ENCODE measurements around the gene PSG6.
"Not testable (repeated sequence)": the region's sequence is repeated elsewhere in the genome, so short reads cannot be mapped to it uniquely, and the experiment has no call there.

The PSG6 gene

DNA sequence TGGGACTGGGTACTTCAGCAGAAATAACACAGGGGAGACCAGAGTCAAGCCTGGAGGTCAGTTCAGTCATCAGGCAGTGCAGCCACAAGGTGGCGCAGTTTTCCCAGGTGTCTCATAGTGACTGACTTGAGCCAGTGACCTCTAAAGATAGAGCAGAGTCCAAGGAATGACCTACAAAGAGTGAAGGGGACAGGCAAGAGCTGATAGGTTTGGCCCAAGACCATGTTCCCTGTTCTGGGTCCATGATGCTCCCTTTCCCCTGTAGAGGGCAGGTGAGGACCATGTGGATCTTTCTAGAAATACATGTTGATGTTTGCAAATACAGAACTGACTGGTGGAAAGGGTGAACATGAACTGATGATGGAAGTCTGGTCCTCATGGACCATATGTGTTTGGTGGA is 12.5 kb upstream of the PSG6 start:
- H3K36me3 ChIP-seq, result not testable (repeated sequence)

DNA sequence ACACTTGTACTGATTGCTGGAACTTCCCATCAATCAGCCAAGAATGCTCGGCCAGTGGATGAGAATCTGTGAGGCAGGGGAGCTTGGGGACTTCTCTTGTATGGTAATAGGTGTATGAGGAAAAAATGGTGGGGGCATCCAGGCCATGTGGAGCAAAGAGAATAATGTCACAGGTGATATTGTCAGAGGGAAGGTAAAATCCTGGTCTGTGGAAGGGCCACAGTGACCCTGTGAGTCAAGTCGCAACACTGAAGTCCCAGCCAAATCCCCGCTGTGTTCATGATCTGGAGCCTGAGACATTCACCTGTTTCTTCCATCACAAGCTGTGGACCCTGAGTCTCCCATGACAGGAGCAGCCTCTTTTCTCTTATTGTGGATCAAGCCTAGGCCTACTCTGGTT is 11.2 kb upstream of the PSG6 start:
- TF ChIP-seq, protein P1, sequence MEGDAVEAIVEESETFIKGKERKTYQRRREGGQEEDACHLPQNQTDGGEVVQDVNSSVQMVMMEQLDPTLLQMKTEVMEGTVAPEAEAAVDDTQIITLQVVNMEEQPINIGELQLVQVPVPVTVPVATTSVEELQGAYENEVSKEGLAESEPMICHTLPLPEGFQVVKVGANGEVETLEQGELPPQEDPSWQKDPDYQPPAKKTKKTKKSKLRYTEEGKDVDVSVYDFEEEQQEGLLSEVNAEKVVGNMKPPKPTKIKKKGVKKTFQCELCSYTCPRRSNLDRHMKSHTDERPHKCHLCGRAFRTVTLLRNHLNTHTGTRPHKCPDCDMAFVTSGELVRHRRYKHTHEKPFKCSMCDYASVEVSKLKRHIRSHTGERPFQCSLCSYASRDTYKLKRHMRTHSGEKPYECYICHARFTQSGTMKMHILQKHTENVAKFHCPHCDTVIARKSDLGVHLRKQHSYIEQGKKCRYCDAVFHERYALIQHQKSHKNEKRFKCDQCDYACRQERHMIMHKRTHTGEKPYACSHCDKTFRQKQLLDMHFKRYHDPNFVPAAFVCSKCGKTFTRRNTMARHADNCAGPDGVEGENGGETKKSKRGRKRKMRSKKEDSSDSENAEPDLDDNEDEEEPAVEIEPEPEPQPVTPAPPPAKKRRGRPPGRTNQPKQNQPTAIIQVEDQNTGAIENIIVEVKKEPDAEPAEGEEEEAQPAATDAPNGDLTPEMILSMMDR (IDR thresholded peaks at IDR 0.05), result no peak
- peak in 1 of 2 donors; percentile 37 for DNase-seq
- H3K27me3 ChIP-seq, result no peaks in the 10 kb centered on the region
- no peak overlapping the region for H3K4me3 ChIP-seq
- no peaks in the 10 kb centered on the region for H3K36me3 ChIP-seq
- no peak overlapping the region for H3K27ac ChIP-seq
- H3K9me3 ChIP-seq, result no peaks in the 10 kb centered on the region
- intact Hi-C loops (cut with DNase I; ENCODE audit: low total_unique reads), result no loop called here
- H3K4me1 ChIP-seq, result no peaks in the 10 kb centered on the region

More for the DNA sequence above, 12.5 kb upstream of the PSG6 start:
- H3K4me1 ChIP-seq; H3K9me3 ChIP-seq; H3K27me3 ChIP-seq; intact Hi-C loops (cut with DNase I; ENCODE audit: low total_unique reads); H3K4me3 ChIP-seq; H3K27ac ChIP-seq: not testable (repeated sequence)
- peak in 1 of 2 donors; percentile 42 for DNase-seq

DNA sequence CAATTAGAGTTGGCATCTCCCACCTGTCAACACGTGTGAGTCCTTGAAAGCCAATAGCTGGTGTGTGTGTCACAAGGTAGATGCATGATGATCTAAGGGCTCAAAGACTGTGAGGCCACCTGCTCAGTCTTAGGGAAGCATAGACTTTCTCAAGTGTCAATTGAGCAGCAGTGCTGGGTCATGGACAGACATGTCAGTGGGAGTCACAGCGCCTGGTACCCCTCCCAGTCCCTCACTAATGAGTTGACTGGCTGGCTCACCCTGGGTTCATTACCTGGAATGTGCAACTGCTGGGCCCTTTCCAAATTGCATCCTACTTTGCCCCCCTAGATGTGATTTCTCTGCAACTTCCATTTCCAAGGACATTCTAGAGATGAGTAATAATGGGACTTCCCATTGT is 9.1 kb upstream of the PSG6 start:
- no peak overlapping the region for H3K4me3 ChIP-seq
- H3K4me1 ChIP-seq, result no peaks in the 10 kb centered on the region
- H3K9me3 ChIP-seq, result no peaks in the 10 kb centered on the region
- H3K36me3 ChIP-seq, result no peaks in the 10 kb centered on the region
- H3K27ac ChIP-seq, result no peak overlapping the region
- TF ChIP-seq, protein P1 (IDR thresholded peaks at IDR 0.05), result no peak
- no peaks in the 10 kb centered on the region for H3K27me3 ChIP-seq
- intact Hi-C loops (cut with DNase I; ENCODE audit: low total_unique reads), result no loop called here
- peak in 1 of 2 donors; percentile 28 for DNase-seq

DNA sequence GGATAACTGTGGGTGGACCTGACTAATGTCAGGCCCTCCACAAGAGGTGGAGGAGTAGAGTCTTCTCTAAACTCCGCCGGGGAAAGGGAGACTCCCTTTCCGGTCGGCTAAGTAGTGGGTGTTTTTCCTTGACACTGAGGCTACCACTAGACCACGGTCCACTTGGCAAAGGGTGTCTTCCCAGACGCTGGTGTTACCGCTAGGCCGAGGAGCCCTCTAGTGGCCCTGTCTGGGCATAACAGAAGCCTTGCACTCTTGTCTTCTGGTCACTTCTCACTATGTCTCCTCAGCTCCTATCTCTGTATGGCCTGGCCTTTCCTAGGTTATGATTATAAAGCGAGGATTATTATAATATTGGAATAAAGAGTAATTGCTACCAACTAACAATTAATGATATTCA is 5.4 kb upstream of the PSG6 start:
- H3K4me3 ChIP-seq; H3K27me3 ChIP-seq; H3K36me3 ChIP-seq; intact Hi-C loops (cut with DNase I; ENCODE audit: low total_unique reads); DNase-seq; H3K27ac ChIP-seq; H3K9me3 ChIP-seq; H3K4me1 ChIP-seq: not testable (repeated sequence)
- TF ChIP-seq, protein P1 (IDR thresholded peaks at IDR 0.05), result peak in 1 of 2 experiments; percentile 10

DNA sequence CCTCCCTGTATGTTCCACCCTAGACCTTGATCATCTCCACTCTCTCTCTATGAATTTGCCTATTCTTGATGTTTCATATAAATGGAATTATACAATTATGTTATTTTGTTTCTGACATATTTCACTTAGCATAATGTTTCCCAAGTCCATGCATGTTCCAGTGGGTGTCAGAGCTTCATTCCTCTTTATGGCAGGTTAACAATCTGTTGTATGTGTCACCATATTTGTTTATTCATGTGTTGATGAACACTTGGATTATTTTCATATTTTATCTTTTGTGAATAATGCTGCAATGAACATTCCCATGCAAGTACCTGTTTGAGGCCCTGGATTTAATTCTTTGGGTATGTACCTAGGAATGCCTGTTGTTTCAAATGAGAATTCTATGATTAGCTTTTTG is 3.3 kb upstream of the PSG6 start:
- H3K4me1 ChIP-seq; DNase-seq; H3K9me3 ChIP-seq; H3K4me3 ChIP-seq; H3K27me3 ChIP-seq; H3K27ac ChIP-seq; intact Hi-C loops (cut with DNase I; ENCODE audit: low total_unique reads); H3K36me3 ChIP-seq: not testable (repeated sequence)

DNA sequence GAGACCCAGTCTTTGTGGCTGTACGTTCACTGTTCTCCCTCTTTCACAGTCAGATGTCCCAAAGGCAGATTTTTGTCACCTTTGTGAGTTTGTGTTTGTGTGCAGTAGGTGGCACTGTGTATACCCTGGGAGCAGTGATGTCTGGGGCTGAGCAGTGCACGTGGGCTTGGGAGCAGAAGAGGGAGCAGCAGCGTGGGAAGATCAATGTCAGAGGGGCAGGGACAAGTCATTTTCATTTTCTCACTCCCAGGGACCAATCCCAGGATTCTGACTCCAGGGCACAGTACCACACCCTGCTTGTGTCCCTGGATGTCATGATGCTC is 2.0 kb upstream of the PSG6 start:
- TF ChIP-seq, protein P1 (IDR thresholded peaks at IDR 0.05), result no peak
- H3K9me3 ChIP-seq, result no peaks in the 10 kb centered on the region
- H3K27ac ChIP-seq, result no peak overlapping the region
- no peaks in the 10 kb centered on the region for H3K36me3 ChIP-seq
- H3K4me3 ChIP-seq, result no peak overlapping the region
- no peaks in the 10 kb centered on the region for H3K4me1 ChIP-seq
- H3K27me3 ChIP-seq, result no peaks in the 10 kb centered on the region
- no peak for DNase-seq
- intact Hi-C loops (cut with DNase I; ENCODE audit: low total_unique reads), result no loop called here

DNA sequence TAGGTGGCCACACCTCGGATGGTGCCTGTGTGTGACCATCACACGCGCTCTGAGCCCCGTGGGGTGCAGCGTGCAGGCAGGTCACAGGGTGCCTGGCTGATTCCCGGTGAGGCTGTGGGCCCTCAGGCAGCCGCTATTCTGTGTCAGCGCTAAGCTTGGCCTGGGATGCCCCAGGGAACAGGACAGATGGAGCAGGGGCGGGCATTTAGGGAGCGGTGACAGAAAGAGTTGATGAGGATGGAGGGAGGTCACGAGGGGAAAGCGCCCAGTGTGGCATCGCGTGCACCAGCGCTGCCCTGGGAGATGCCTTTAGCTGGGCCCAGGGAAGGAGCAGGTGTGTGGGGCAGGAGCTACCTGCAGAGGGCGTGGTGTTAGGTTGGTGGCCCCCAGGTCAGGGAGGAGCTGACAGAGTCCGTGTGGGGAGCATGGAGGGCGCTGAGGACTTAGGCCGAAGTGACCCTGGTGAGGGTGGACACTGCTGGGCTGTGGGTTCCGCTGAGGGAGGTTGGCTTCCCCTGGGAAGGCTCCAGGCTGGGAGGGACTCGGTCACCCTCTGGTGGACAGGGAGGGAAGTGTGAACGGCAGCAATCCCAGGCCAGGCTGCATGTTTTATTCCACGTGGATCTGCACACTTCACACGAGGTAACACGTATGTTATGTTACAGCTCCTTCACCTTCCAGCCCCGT is 1.5 kb upstream of the PSG6 start:
- H3K27ac ChIP-seq; H3K36me3 ChIP-seq; H3K4me3 ChIP-seq; intact Hi-C loops (cut with DNase I; ENCODE audit: low total_unique reads); H3K9me3 ChIP-seq; H3K4me1 ChIP-seq; H3K27me3 ChIP-seq: not testable (repeated sequence)
- peak in 1 of 2 donors; percentile 39 for DNase-seq

DNA sequence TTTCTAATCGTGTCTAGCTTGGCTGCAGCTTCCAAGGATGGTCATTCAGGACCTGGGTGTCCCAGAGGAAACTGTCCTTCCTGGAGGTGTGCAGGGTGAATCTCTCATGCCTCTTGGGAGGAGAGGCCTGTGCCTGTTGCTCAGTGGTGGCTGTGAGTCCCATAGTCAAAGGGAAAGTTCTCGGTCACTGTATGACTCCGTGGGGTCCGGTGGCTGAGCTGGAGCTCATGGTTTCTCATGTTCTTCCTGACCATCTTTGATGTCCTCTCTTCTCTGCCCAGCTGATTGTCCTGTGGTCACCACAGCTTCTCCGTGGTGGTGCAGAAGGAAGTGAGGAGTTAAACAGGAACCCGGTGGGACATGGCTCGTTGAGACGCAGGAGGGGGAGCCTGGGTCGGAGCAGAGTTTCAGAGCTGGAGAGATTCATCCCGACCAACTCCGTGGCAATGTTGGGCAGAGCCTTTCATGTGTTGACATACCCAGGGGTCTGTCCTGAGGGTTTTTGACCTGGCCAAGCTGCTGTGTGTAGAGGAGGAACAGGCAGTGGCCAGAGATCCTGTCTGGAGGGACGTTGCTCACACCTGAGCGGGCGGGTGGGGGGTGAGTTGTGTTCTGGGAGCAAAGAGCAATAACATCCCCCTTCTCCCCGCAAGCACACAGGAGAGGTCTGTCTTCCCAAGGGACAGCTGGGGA is 829 bp upstream of the PSG6 start:
- H3K4me3 ChIP-seq; H3K9me3 ChIP-seq; H3K27me3 ChIP-seq; H3K27ac ChIP-seq; intact Hi-C loops (cut with DNase I; ENCODE audit: low total_unique reads); H3K4me1 ChIP-seq; H3K36me3 ChIP-seq: not testable (repeated sequence)
- DNase-seq, result peak in 1 of 2 donors; percentile 60

DNA sequence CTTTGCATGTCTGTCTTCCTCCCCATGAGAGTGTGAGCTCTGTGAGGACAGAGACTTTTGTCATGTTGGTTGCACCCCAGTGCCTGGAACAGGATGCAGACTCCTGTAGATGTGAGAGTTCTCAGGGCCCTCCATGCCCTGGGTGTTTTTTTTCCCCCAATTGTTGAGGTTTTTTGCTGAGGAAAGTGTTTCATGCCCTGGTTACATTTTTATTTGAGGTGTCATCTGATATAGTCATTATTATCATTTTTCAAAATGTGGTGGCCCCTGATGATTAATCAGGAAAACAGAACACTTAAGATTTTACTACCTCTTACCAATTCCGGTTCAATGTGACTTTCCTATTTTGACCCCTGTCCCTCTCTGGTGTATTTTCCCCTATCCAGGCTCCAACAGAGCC is 763 bp downstream of the PSG6 start:
- H3K27me3 ChIP-seq; intact Hi-C loops (cut with DNase I; ENCODE audit: low total_unique reads); H3K4me3 ChIP-seq; H3K27ac ChIP-seq; H3K9me3 ChIP-seq; DNase-seq; H3K4me1 ChIP-seq; H3K36me3 ChIP-seq: not testable (repeated sequence)

DNA sequence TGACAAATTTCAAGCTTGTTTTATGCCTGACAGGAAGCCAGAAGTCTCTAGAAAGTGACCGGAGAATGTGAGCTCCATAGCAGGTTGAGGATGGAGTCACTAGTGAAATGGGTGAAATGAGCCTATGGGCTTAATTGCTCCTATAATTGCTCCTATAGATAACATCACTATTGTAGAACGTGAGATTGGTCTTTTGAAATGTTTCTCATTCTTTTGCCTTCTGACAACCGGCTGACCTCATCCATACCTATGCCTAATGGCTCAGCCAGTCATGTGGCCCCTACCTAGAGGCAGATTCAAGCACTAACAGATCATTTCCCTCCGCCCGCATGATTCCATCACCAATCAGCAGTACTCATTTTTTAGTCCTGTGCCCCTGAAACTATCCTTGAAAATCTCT is 4.2 kb downstream of the PSG6 start:
- H3K4me3 ChIP-seq; H3K27me3 ChIP-seq; H3K36me3 ChIP-seq; DNase-seq; intact Hi-C loops (cut with DNase I; ENCODE audit: low total_unique reads); H3K9me3 ChIP-seq; H3K27ac ChIP-seq; H3K4me1 ChIP-seq: not testable (repeated sequence)
